Esophagus squamous epithelium (tissue), 4 donors: ENCODE results near the gene TMEM151A.

Experiments
- CTCF ChIP-seq, 6 experiments: fragments of 450-650 bp in 4 of 6; fragments of 200-600 bp in 2 of 6; sonication (generic) in 2 of 6; IDR thresholded peaks; one replicate each; pipeline ENCODE4 v1.5.1; 2016 to 2019; ENCODE audit warnings: antibody characterized with exemption in 6 of 6, mild to moderate bottlenecking in 4 of 6, moderate library complexity in 4 of 6
- POLR2A ChIP-seq, 4 donors: fragments of 450-650 bp; IDR thresholded peaks; one replicate each; pipeline ENCODE4 v1.6.1; 2017; ENCODE audit warnings: antibody characterized with exemption in 4 of 4, mild to moderate bottlenecking in 4 of 4, moderate library complexity in 3 of 4

GRCh38 chr11:66259956-66260355 is 31.7 kb upstream of the TMEM151A start:
- TF ChIP-seq POLR2A (IDR thresholded peaks at IDR 0.05) (no peak), CTCF (IDR thresholded peaks at IDR 0.05) (no peak)
